ENCODE measurements around the gene NCK1.
"Not testable (repeated sequence)": the region's sequence is repeated elsewhere in the genome, so short reads cannot be mapped to it uniquely, and the experiment has no call there.

NCK1 gene

DNA sequence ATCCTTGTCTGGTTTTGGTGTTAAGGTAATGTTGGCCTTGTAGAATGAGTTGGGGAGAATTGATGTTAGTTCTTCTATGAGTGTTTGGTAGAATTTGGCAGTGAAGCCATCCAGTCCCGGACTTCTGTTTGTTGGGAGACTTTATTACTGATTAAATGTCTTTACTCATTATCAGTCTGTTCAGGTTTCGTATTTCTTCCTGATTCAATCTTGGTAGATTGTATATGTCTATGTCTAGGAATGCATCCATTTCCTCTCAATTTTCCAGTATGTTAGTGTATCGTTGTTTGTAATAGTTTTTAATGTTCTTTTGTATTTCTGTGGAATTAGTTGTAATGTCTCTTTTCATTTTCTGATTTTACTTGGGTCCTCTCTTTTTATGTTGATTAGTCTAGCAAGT is 39.4 kb downstream of the NCK1 start:
- no peak for DNase-seq
- intact Hi-C loops (cut with DNase I), result no loop called here

DNA sequence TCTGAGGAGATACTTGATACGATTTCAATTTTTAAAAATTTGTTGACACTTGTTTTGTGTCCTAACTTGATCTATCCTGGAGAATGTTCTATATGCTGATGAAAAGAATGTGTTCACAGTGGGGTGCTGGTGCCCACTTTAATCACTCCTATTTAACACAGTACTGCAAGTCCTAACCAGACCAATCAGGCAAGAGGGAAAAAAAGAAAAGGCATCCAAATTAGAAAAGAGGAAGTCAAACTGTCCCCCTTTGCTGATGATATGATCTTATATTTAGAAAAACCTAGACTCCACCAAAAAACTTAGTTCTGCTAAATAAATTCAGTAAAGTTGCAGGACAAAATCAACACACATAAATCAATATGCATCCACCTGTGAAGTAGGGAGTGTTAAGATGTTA is 40.5 kb downstream of the NCK1 start:
- intact Hi-C loops (cut with DNase I); DNase-seq: not testable (repeated sequence)

DNA sequence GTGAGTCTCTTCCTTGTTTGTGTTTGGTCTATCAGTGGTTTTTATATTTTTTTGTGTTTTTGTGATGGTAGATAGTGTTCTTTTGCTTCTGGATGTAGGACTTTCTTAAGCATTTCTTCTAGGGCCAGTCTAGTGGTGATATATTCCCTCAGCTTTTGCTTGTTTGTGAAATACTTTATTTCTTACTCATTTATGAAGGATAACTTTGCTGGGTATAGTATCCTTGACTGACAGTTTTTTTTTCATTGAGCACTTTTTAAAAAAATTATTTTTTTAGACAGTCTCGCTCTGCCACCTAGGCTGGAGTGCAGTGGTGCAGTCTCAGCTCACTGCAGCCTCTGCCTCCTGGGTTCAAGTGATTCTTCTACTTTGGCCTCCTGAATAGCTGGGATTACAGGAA is 41.9 kb downstream of the NCK1 start:
- intact Hi-C loops (cut with DNase I), result no loop called here
- DNase-seq, result no peak

DNA sequence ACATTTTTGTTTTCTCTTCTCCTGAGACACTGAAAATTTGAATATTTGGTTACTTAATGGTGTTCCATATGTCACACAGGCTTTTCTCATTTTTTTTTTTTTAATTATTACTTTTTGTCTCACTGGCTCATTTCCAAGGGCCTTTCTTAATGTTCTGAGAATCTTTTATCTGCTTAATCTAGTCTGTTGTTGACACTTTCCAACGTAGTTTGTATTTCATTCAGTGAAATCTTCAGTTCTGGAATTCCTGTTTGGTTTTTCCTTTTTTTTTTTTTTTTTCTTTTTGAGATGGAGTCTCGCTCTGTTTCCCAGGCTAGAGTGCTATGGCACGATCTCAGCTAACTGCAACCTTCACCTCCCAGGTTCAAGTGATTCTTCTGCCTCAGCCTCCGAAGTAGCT is 42.7 kb downstream of the NCK1 start:
- intact Hi-C loops (cut with DNase I), result no loop called here
- no peak for DNase-seq

DNA sequence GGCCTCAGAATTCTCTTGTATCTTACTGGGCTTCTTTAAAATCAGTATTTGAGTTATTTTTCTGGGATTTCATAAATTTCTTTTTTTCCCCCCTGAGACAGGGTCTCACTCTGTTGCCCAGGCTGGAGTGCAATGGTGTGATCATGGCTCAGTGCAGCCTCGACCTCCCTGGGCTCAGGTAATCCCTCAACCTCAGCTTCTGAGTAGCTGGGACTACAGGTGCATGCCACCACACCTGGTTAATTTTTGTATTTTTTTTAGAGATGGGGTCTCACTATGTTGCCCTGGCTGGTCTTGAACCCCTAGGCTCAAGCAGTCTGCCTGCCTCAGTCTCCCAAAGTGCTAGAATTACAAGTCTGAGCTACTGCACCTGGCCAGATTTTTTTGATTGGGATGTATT is 43.5 kb downstream of the NCK1 start:
- intact Hi-C loops (cut with DNase I), result no loop called here
- no peak for DNase-seq

DNA sequence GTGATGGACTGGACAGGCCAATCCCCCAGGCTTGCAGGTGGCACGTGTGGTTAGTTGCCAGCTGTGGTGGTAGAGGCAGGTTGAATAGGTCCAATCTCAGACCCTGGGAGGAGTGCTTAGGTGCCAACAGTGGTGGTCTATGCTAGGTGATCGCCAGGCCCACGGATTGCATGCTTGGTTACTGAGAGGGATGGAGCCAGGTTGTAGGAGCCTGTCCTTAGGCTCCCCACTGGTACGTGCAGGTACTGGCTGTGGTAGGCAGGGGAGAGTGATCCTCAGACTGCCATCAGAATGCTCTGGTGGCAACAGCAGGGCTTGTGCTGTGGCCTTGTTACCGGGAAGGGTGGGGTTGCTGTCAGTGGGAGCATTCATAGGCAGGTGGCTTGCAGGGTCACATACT is 44.7 kb downstream of the NCK1 start:
- intact Hi-C loops (cut with DNase I), result no loop called here

DNA sequence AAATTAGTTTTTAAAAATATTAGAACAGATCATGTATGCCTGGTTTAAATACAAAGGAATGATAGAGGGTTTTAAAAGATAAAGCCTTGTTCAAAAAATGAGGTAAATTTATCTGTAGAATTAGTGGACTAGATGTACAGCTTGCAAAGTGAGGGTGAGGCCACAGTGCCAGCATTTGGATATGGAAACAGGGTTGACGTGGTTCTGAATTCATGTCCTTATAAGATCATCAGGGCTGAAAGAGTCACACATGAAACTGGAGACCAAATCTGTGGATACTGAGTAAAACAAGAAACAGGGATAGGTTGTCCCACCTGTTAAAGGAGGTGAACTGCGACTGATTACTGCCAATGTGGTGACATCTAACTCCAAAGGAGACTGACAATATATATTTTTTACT is 46.3 kb downstream of the NCK1 start:
- intact Hi-C loops (cut with DNase I), result no loop called here
- no peak for DNase-seq

More for the DNA sequence above, 44.7 kb downstream of the NCK1 start:
- DNase-seq, result no peak

DNA sequence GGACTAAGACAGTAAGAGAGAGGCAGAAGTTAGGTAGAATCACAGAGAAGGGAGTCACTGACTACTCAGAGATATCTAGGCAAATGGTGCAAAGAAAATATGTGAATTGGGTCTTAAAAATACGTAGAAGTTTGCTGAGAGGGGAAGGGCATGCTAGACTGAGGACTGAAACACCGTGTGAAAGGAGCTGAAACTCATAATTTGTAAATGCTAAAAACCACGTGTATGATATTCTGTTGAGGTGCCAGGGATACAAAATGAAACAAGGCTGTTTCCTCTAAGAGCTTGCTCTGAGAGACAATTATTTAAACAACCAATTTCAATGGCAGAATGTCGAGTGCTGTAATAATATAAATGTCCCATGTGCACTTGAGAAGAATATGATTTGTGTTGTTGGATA is 47.2 kb downstream of the NCK1 start:
- intact Hi-C loops (cut with DNase I), result no loop called here
- DNase-seq, result no peak

DNA sequence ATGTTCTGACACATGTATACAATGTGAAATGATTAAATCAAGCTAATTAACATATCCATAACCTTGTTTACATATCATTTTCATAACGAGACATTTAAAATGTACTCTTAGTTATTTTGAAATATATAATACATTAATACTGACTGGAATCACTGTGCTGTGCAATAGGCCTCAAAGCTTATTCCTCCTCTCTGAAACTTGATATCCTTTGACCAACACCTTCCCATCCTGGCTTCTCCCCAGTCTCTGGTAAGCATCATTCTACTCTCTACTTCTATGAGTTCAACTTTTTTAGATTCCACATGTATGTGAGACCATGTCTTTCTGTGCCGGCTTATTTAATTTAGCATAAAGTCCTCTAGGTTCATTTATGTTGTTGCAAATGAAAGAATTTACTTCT is 48.7 kb downstream of the NCK1 start:
- intact Hi-C loops (cut with DNase I), result no loop called here
- no peak for DNase-seq

DNA sequence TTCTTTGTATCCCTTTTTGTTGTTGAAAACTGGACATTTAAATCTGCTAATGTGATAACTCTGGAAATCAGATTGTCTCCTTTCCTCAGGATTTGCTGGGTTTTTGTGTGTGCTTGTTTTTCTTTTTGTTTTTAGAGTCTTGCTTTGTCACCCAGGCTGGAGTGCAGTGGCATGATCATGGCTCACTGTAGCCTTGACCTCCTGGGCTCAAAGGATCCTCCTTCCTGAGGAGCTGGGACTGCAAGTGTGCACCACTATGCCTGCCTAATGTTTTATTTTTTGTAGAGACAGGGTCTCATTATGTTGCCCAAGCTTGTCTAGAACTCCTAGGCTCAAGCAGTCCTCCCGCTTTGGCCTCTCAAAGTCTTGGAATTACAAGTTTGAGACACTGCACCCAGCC is 51.2 kb downstream of the NCK1 start:
- no peak for DNase-seq
- intact Hi-C loops (cut with DNase I), result no loop called here

DNA sequence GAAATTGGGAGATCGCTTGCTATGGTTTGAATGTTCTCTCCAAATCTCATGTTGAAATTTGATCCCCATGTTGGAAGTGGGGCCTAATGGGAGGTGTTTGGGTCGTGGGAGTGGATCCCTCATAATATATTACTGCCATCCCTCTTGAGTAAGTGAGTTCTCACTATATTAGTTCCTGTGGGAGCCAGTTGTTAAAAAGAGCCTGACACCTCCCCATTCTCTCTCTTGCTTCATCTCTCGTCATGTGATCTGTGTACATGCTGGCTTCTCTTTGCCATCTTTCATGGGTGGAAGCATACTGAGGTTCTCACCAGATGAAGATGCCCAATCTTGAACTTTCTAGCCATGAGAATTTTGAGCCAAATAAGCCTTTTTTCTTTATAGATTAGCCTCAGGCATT is 52.7 kb downstream of the NCK1 start:
- intact Hi-C loops (cut with DNase I), result no loop called here
- no peak for DNase-seq

DNA sequence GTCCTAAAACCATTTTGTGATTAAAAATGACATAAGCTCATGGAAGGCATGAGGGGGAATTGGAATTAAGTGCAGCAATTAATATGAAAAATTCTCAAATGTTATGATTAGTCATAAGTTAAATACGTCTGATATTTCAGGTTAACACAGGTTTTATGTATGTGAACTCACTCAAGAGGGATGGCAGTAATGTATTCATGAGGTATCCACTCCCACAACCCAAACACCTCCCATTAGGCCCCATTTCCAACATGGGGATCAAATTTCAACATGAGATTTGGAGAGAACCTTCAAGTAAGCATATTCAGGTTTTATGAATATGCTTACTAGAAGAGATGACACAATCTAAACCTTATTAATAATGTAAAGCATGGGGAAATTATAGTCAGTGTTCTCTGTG is 54.2 kb downstream of the NCK1 start:
- DNase-seq, result no peak
- intact Hi-C loops (cut with DNase I), result no loop called here

DNA sequence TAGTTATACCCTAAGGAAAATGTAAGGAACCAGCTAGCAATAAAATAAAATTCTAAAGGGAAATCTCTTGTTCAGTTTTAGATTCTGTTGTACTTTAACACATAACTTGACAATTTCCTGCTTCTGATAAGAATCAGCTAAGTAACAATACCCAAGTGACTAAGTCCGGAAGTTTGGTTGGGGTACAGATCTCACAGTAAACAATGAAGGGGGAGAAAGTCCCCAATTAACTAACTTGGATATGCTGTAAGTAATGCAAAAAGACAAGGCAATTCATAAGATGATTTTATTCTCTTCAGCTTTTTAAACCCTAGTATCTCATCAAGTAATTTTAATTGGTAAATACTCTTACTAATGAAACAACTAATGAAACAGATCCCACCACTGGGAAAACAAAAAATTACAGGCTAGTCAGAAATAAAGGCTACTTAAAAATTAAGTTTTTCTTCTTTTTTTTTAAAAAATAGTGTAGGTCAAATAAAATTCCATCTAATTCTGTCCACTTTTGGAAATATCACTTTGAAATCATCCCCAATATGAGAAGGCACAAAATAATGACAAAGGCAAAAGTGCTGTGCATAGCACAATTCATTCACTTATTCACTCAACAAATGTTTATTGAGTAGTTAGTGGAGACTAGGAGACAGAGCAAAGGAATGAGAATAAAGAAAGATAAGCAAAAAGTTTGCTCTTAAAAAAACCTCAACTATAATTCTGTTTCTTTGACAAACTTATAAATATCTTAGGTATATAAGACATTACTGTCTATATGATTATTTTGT is 58.0 kb downstream of the NCK1 start:
- intact Hi-C loops (cut with DNase I), result no loop called here
- no peak for DNase-seq

DNA sequence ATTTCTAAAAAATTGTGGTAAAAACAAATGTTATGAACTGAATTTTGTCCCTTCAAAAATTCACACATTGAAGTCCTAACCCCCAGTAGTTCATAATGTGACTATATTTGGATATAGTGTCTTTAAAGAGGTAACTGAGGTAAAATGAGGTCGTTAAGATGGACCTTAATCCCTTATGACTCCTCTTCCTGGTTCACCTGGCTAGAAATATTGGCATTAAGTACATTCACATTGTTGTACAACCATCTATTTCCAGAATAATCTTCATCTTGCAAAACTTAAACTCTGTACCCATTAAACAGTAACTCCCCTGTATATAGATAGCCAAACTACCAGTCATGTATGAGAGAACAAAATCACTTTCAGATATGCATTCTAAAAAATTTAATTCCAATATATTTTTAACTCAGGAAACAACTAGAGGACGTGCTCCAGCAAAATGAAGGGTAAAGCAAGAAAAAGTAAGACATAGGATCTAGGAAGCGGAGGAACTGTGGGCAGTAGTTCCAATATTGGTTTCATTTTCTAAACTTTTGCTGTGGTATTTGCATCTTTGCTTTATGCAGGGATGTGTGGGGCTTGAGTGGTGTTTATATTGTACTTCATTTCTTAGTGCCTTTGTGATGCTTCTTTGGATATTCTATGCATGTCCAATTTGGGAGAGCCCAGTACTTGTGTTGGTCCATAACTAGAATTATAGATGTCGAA is 59.0 kb downstream of the NCK1 start:
- no peak for DNase-seq
- intact Hi-C loops (cut with DNase I), result no loop called here

DNA sequence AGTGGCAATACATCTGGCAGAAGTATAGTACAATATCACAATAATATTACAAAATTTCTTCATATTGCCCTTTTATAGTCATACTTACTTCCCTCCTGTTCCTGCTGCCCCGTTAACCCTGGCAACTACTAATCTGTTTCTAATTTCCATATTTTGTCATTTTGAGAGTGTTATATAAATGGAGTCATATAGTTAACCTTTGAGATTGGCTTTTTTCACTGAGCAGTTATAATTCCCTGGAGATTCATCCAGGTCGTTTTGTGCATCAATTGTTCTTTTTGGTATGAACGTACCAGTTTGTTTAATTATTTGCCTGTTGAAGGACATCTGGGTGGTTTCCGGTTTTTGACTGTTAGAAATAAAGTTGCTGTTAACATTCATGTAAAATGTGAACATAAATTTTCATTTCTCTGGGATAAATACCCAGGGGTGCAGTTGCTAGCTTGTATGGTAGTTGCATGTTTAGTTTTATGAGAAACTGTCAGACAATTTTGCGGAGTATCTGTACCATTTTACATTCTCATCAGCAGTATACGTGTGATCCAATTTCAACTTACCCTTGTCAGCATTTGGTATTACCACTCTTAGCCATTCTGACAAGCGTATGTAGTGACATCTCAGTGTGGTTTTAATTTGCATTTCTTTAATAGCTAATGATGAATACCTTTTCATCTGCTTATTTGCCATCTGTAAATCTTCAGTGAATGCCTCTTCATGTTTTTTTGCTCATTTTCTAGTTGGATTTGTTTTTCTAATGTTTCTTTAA is 63.6 kb downstream of the NCK1 start:
- intact Hi-C loops (cut with DNase I), result no loop called here
- no peak for DNase-seq

DNA sequence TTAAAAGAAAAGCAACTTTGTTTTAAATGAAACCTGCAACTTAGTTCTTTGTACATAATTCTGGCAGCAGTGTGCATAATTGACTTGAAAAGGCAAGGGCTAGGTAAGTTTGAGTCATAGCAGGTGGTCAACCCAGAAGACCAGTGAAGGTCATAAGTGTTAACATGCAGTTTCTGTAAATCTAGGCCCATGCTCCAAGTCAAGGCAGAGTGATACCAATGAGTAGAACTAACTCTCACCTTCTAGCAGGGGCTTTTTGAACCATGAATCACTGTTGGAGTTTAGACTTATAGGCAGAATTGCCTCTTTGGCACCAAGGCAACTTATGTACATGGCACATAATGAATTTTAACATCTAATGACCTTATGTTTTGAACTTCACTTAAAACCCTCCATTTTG is 66.2 kb downstream of the NCK1 start:
- DNase-seq, result no peak
- intact Hi-C loops (cut with DNase I), result no loop called here

DNA sequence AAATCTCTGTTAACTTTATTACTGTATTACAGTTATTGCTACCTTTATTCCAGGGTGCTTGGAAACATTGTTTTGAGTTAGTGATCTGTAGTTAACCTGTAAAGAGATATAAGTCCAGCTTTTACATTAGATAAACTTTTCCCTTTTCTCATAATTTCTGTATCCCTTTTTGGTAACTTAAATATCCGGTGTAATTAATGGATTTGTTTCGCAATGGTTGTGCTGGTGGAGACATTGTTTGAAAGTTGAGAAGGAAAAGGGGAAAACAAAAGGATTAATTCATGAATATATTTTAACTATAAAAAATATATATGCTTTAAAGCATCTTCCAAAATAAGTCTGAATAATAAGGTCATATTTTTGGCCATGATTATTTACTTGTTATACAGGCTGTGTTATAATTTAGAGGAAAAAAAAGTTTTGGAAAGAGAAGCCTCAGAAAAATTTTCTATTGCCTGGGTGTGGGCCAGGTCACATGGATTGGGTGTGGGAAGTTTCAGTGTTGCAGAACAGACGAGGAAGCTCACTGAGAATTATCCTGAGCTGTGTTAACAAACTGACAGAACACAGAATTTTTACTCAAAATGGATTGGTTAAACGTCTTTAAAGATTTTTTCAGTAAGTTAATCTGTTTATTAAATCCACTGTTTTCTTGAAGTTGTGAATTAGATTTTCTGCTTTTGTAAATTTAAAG is 68.1 kb downstream of the NCK1 start:
- peak in 39 of 42 donors; percentile 7 to 72 (median 50) for DNase-seq
- intact Hi-C loops (cut with DNase I), result no loop called here

DNA sequence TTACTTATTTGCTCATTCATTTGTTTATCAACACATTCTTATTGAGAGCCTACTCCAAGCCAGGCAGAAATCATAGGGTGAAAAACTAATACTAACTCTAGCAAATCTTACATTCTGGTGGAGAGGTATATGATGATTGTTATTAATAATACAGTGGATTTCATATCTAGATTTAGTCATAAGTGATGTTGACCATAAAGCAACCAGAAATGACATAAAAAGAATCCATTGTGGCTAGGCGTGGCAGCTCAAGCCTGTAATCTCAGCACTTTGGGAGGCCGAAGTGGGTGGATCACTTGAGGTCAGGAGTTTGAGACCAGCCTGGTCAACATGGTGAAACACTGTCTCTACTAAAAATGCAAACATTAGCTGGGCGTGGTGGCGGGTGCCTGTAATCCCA is 69.6 kb downstream of the NCK1 start:
- DNase-seq, result no peak
- intact Hi-C loops (cut with DNase I), result no loop called here

DNA sequence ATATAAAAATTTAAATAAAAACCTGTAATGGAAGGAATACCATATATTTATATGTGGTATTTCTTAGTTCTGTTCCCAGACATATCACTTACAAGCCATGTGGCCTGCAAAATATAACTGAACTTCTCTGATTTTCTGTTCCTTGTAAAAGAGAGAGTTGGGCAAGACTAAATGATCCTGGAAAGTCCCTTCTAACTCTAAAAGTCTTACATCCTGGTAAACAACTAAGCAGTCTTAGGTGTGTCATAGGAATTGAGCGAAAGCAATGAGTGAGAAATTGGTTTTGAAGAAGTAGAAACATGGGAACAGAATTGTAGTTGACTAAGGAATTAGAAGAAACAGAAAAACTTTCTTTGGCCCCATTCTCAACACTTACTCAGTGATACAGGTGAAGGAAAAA is 70.5 kb downstream of the NCK1 start:
- intact Hi-C loops (cut with DNase I), result no loop called here
- DNase-seq, result no peak

All from head of caudate nucleus (tissue), 42 donors.